ENCODE data around the gene NPHP4. TPM values are rescaled to one million over a fixed set of nuclear protein-coding genes. Genes with fewer than 3 reads are reported as not detected.

Gene NPHP4
- total RNA-seq (2021) (10.6 to 16.8 TPM (median 12.0 TPM) in 3 replicates), Bru-seq, nascent RNA (percentile 52 among the genes with signal in this experiment)
- long read RNA-seq, experiment 1, full-length matches to known transcripts, result 1 of 25 reads
- long read RNA-seq, experiment 1, partial matches to known transcripts, result 8 of 25 reads
- long read RNA-seq, experiment 1, other reads (novel, unspliced or antisense), result 16 of 25 reads
- long read RNA-seq, experiment 2, partial matches to known transcripts, result 2 of 10 reads
- long read RNA-seq, experiment 2, other reads (novel, unspliced or antisense), result 8 of 10 reads
- long read RNA-seq, experiment 3, partial matches to known transcripts, result 0 of 2 reads
- long read RNA-seq, experiment 3, other reads (novel, unspliced or antisense), result 2 of 2 reads

DNA sequence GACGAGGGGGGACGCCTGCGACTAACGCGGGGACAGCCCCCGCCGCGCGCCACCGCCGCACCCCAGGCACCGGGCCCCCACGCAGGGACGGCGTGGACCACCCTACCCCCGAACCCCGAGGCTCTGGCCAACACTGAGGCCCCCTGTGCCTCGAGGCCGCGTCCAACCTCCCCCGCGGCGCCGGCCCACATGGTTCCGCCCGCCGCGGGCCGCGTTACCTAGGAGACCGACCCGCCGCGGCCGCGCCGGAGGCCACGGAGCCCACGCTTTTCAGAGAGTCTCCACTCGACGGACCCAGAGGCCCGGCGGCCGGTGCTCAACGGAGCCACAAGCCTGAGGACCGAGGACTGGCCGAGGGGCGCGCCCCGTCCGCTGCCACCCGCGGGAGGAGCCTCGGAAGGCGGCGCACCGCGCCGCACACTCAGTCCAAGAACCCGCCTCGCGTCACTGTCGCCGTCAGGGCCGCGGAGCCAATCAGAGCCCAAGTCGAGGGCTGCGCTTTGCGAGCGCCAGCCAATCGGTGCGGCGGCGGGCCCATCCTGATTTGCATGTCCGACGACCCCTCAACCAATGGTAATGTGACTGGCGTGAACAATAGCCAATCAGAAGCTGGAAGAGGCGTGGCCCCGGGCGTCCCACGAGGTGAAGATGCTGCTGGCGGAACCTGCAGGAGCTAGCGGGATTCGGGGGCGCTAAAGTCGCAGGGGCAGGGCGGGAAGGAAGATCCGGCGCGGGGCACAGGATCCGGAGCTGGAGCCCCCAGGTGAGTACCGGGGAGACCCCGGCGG, at the start of gene NPHP4:
Gene NPHP4, minus strand, starts transcription at position 400 of the 788 bp plus-strand sequence. CDS start 6,136 bp downstream, outside the sequence.
- POLR2A ChIA-PET, result interaction anchor here (1.0 kb wide), 1 partner anchor 12 kb away, joined by 9 read pairs; no protein-coding TSS in a partner anchor
- Mint-ChIP-seq H3K36me3 (no peaks in the 10 kb centered on the region), H3K9me3 (no peaks in the 10 kb centered on the region), H3K27me3 (ENCODE audit: low read depth) (peaks cover 35% of the 10 kb centered on the region), H3K4me3 (peak within 1 kb of the TSS; percentile 90), H3K4me1 (peaks cover 22% of the 10 kb centered on the region), H3K27ac (no peak within 1 kb of the TSS; the same call in 1 of the 2 replicates)
- ATAC-seq (peak; percentile 91), DNase-seq (ENCODE audit: low spot score) (peak; percentile 100)
- CTCF ChIA-PET, result interaction anchor here (0.5 to 5.0 kb wide), 14 partner anchors 11 to 431 kb away, joined by 3 to 41 read pairs (median 5); no protein-coding TSS in a partner anchor
- TF ChIP-seq FOXP4 (CRISPR knock-in tag; IDR thresholded peaks at IDR 0.05) (0 out of 2 replicates have a peak, but pooled peaks have one; percentile 19), NFYB (CRISPR knock-in tag; conservative IDR thresholded peaks at IDR 0.05; ENCODE audit: low read depth) (peak; percentile 98), GTF2I (CRISPR knock-in tag; conservative IDR thresholded peaks at IDR 0.05) (no peak), MYBL2 (CRISPR knock-in tag; IDR thresholded peaks at IDR 0.05) (peak; percentile 42; the same call in 1 of the 2 replicates), E2F5 (CRISPR knock-in tag; IDR thresholded peaks at IDR 0.05) (no peak), NFATC4 (CRISPR knock-in tag; IDR thresholded peaks at IDR 0.05) (no peak), ZNF219 (CRISPR knock-in tag; IDR thresholded peaks at IDR 0.05; ENCODE audit: borderline replicate concordance) (no peak), NR3C1 (CRISPR knock-in tag; conservative IDR thresholded peaks at IDR 0.05; ENCODE audit: low read depth) (no peak), ETV6 (CRISPR knock-in tag; IDR thresholded peaks at IDR 0.05) (0 out of 2 replicates have a peak, but pooled peaks have one; percentile 13), CREM (CRISPR knock-in tag; IDR thresholded peaks at IDR 0.05) (peak; percentile 80; the same call in 1 of the 2 replicates), MXD4 (CRISPR knock-in tag; IDR thresholded peaks at IDR 0.05; ENCODE audit: borderline replicate concordance) (no peak), SP1 (CRISPR knock-in tag; conservative IDR thresholded peaks at IDR 0.05) (peak; percentile 95), OVOL2 (CRISPR knock-in tag; IDR thresholded peaks at IDR 0.05; ENCODE audit: borderline replicate concordance) (no peak), NFE2L1 (CRISPR knock-in tag; IDR thresholded peaks at IDR 0.05) (0 out of 2 replicates have a peak, but pooled peaks have one; percentile 55), FOXK1 (CRISPR knock-in tag; IDR thresholded peaks at IDR 0.05) (peak; percentile 54; the same call in 1 of the 2 replicates), ZNF396 (CRISPR knock-in tag; IDR thresholded peaks at IDR 0.05; ENCODE audit: borderline replicate concordance) (no peak), PRRX2 (CRISPR knock-in tag; IDR thresholded peaks at IDR 0.05) (no peak)
- TF ChIP-seq, protein P1, sequence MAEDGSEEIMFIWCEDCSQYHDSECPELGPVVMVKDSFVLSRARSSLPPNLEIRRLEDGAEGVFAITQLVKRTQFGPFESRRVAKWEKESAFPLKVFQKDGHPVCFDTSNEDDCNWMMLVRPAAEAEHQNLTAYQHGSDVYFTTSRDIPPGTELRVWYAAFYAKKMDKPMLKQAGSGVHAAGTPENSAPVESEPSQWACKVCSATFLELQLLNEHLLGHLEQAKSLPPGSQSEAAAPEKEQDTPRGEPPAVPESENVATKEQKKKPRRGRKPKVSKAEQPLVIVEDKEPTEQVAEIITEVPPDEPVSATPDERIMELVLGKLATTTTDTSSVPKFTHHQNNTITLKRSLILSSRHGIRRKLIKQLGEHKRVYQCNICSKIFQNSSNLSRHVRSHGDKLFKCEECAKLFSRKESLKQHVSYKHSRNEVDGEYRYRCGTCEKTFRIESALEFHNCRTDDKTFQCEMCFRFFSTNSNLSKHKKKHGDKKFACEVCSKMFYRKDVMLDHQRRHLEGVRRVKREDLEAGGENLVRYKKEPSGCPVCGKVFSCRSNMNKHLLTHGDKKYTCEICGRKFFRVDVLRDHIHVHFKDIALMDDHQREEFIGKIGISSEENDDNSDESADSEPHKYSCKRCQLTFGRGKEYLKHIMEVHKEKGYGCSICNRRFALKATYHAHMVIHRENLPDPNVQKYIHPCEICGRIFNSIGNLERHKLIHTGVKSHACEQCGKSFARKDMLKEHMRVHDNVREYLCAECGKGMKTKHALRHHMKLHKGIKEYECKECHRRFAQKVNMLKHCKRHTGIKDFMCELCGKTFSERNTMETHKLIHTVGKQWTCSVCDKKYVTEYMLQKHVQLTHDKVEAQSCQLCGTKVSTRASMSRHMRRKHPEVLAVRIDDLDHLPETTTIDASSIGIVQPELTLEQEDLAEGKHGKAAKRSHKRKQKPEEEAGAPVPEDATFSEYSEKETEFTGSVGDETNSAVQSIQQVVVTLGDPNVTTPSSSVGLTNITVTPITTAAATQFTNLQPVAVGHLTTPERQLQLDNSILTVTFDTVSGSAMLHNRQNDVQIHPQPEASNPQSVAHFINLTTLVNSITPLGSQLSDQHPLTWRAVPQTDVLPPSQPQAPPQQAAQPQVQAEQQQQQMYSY (CRISPR knock-in tag; IDR thresholded peaks at IDR 0.05), result peak; percentile 99
- TF ChIP-seq, protein P2, sequence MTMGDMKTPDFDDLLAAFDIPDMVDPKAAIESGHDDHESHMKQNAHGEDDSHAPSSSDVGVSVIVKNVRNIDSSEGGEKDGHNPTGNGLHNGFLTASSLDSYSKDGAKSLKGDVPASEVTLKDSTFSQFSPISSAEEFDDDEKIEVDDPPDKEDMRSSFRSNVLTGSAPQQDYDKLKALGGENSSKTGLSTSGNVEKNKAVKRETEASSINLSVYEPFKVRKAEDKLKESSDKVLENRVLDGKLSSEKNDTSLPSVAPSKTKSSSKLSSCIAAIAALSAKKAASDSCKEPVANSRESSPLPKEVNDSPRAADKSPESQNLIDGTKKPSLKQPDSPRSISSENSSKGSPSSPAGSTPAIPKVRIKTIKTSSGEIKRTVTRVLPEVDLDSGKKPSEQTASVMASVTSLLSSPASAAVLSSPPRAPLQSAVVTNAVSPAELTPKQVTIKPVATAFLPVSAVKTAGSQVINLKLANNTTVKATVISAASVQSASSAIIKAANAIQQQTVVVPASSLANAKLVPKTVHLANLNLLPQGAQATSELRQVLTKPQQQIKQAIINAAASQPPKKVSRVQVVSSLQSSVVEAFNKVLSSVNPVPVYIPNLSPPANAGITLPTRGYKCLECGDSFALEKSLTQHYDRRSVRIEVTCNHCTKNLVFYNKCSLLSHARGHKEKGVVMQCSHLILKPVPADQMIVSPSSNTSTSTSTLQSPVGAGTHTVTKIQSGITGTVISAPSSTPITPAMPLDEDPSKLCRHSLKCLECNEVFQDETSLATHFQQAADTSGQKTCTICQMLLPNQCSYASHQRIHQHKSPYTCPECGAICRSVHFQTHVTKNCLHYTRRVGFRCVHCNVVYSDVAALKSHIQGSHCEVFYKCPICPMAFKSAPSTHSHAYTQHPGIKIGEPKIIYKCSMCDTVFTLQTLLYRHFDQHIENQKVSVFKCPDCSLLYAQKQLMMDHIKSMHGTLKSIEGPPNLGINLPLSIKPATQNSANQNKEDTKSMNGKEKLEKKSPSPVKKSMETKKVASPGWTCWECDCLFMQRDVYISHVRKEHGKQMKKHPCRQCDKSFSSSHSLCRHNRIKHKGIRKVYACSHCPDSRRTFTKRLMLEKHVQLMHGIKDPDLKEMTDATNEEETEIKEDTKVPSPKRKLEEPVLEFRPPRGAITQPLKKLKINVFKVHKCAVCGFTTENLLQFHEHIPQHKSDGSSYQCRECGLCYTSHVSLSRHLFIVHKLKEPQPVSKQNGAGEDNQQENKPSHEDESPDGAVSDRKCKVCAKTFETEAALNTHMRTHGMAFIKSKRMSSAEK (CRISPR knock-in tag; IDR thresholded peaks at IDR 0.05; ENCODE audit: borderline replicate concordance), result no peak
- TF ChIP-seq, protein P3, sequence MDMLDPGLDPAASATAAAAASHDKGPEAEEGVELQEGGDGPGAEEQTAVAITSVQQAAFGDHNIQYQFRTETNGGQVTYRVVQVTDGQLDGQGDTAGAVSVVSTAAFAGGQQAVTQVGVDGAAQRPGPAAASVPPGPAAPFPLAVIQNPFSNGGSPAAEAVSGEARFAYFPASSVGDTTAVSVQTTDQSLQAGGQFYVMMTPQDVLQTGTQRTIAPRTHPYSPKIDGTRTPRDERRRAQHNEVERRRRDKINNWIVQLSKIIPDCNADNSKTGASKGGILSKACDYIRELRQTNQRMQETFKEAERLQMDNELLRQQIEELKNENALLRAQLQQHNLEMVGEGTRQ (CRISPR knock-in tag; IDR thresholded peaks at IDR 0.05), result peak; percentile 45
- TF ChIP-seq, protein P4, sequence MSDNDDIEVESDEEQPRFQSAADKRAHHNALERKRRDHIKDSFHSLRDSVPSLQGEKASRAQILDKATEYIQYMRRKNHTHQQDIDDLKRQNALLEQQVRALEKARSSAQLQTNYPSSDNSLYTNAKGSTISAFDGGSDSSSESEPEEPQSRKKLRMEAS (CRISPR knock-in tag; IDR thresholded peaks at IDR 0.05), result peak; percentile 67
- TF ChIP-seq, protein P5, sequence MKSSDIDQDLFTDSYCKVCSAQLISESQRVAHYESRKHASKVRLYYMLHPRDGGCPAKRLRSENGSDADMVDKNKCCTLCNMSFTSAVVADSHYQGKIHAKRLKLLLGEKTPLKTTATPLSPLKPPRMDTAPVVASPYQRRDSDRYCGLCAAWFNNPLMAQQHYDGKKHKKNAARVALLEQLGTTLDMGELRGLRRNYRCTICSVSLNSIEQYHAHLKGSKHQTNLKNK (CRISPR knock-in tag; IDR thresholded peaks at IDR 0.05), result no peak
